Smooth muscle cell (in vitro differentiated cells): ENCODE results near the gene MRNIP. TPM values are rescaled to one million over a fixed set of nuclear protein-coding genes. Genes with fewer than 3 reads are reported as not detected.

Source experiments
- DNase-seq: peaks from one replicate; lab custom pipeline; 2025; ENCODE audit not compliant: unreplicated experiment; lab: John Stamatoyannopoulos, UW
- H2AFZ ChIP-seq: fragments of 200-600 bp; sonication (generic); 2 replicates; pipeline ENCODE4 v1.6.0; 2016; ENCODE audit warnings: antibody characterized with exemption, low read depth, mild to moderate bottlenecking
- H3F3A ChIP-seq: fragments of 200-600 bp; sonication (generic); 2 replicates; pipeline ENCODE4 v1.6.0; 2017; ENCODE audit warnings: antibody characterized with exemption, low read depth
- H3K27ac ChIP-seq: fragments of 200-600 bp; sonication (generic); 2 replicates; pipeline ENCODE4 v1.5.1; 2016; ENCODE audit warnings: low read depth, mild to moderate bottlenecking
- H3K27me3 ChIP-seq: fragments of 200-600 bp; sonication (generic); 2 replicates; pipeline ENCODE4 v1.6.1; 2016; ENCODE audit warnings: low read depth, mild to moderate bottlenecking
- H3K36me3 ChIP-seq: fragments of 200-600 bp; sonication (generic); 2 replicates; pipeline ENCODE4 v1.5.1; 2016; ENCODE audit warnings: low read depth
- H3K4me1 ChIP-seq: fragments of 200-600 bp; sonication (generic); 2 replicates; pipeline ENCODE4 v1.5.1; 2016; ENCODE audit warnings: low read depth
- H3K4me2 ChIP-seq: fragments of 200-600 bp; sonication (generic); 2 replicates; pipeline ENCODE4 v1.6.0; 2016; ENCODE audit warnings: mild to moderate bottlenecking
- H3K4me3 ChIP-seq: fragments of 200-600 bp; sonication (generic); 2 replicates; pipeline ENCODE4 v1.5.1; 2016; ENCODE audit warnings: mild to moderate bottlenecking
- H3K79me2 ChIP-seq: fragments of 200-600 bp; sonication (generic); 2 replicates; pipeline ENCODE4 v1.6.0; 2016; ENCODE audit warnings: low read depth, mild to moderate bottlenecking
- H3K9ac ChIP-seq: fragments of 200-600 bp; sonication (generic); 2 replicates; pipeline ENCODE4 v1.6.0; 2016; ENCODE audit warnings: low read depth
- H3K9me3 ChIP-seq: fragments of 200-600 bp; sonication (generic); replicated peaks from 2 replicates; pipeline ENCODE4 v1.5.1; 2016; ENCODE audit warnings: low read depth
- H4K20me1 ChIP-seq: fragments of 200-600 bp; sonication (generic); 2 replicates; pipeline ENCODE4 v1.6.0; 2016; ENCODE audit warnings: low read depth
- CTCF ChIP-seq: fragments of 200-600 bp; sonication (generic); IDR thresholded peaks from 2 replicates; pipeline ENCODE4 v1.5.1; 2017; ENCODE audit warnings: borderline replicate concordance, mild to moderate bottlenecking, antibody characterized with exemption; ENCODE audit not compliant: insufficient read depth, poor library complexity, severe bottlenecking
- WGBS: methylation state at CpG from one replicate; pipeline ENCODE4 v1.1.7; 2016; ENCODE audit warnings: low lambda C conversion rate; 5-methylcytosine and 5-hydroxymethylcytosine counted together
- polyA plus RNA-seq: library from polyadenylated mRNA; unstranded; fragments of >200 nt; fragmentation: Nextera tagmentation; extraction: Ambion mirVana; gene quantifications from 2 replicates; pipeline ENCODE4 v1.2.1, GENCODE V29; 2016
- total RNA-seq: library from RNA; depleted of rRNA; stranded (reverse); fragments of >200 nt; gene quantifications from 2 replicates; pipeline ENCODE4 v1.2.3, GENCODE V29; 2014

The MRNIP gene
- total and polyA plus RNA-seq, 2 experiments from 2014 or later, result 11.9 to 16.5 TPM

GRCh38 chr5:179802207-179802883, 56.3 kb downstream of the MRNIP start:
- H3K4me2 ChIP-seq, result no peak overlapping the region
- no peak overlapping the region for H2AFZ ChIP-seq
- H3K4me1 ChIP-seq, result peaks cover 27% of the 10 kb centered on the region
- no peak overlapping the region for H3K9ac ChIP-seq
- 90% methylated on average over 16 of the region's 19 CpGs for WGBS
- no peak overlapping the region for H3K27ac ChIP-seq
- peaks cover 28% of the 10 kb centered on the region for H3K79me2 ChIP-seq
- no peak overlapping the region for H3K4me3 ChIP-seq
- H3F3A ChIP-seq, result no peaks in the 10 kb centered on the region
- H3K9me3 ChIP-seq, result no peaks in the 10 kb centered on the region
- DNase-seq, result no peak
- TF ChIP-seq CTCF, result no peak
- peaks cover 49% of the 10 kb centered on the region for H4K20me1 ChIP-seq
- no peaks in the 10 kb centered on the region for H3K36me3 ChIP-seq
- H3K27me3 ChIP-seq, result no peaks in the 10 kb centered on the region

GRCh38 chr5:179801304-179802206, 57.1 kb downstream of the MRNIP start:
- TF ChIP-seq CTCF, result peak; percentile 51
- 79% methylated on average over 50 of the region's 67 CpGs for WGBS
- no peaks in the 10 kb centered on the region for H3K9me3 ChIP-seq
- H3K36me3 ChIP-seq, result no peaks in the 10 kb centered on the region
- H3K9ac ChIP-seq, result no peak overlapping the region
- DNase-seq, result no peak
- no peak overlapping the region for H3K27ac ChIP-seq
- H3F3A ChIP-seq, result no peaks in the 10 kb centered on the region
- peaks cover 49% of the 10 kb centered on the region for H4K20me1 ChIP-seq
- no peaks in the 10 kb centered on the region for H3K27me3 ChIP-seq
- H3K4me1 ChIP-seq, result peaks cover 27% of the 10 kb centered on the region
- H2AFZ ChIP-seq, result no peak overlapping the region
- no peak overlapping the region for H3K4me2 ChIP-seq
- H3K79me2 ChIP-seq, result peaks cover 28% of the 10 kb centered on the region
- no peak overlapping the region for H3K4me3 ChIP-seq

- Histone ChIP-seq H3K4me2 (no peak overlapping the region), H3K27me3 (no peaks in the 10 kb centered on the region), H3K9me3 (no peaks in the 10 kb centered on the region), H2AFZ (no peak overlapping the region), H3F3A (no peaks in the 10 kb centered on the region), H3K27ac (no peak overlapping the region), H3K36me3 (no peaks in the 10 kb centered on the region), H4K20me1 (peaks cover 49% of the 10 kb centered on the region), H3K9ac (no peak overlapping the region), H3K4me3 (no peak overlapping the region), H3K79me2 (peaks cover 24% of the 10 kb centered on the region), H3K4me1 (peaks cover 27% of the 10 kb centered on the region)
- no peak for DNase-seq
- TF ChIP-seq CTCF, result no peak
- 92% methylated on average over 12 of the region's 12 CpGs for WGBS
Measured at GRCh38 chr5:179800696-179801201, 57.9 kb downstream of the MRNIP start.
